ENCODE results near the gene PLPPR3.

GRCh38 chr19:845707-846521 lies 24.2 kb upstream of the PLPPR3 start:
- no peak for TF ChIP-seq POLR2A (IDR thresholded peaks at IDR 0.05)
- TF ChIP-seq CTCF (IDR thresholded peaks at IDR 0.05): no peak
- TF ChIP-seq POLR2AphosphoS5 (IDR thresholded peaks at IDR 0.05): no peak

Measured in suprapubic skin (tissue), 4 donors.